Cardiac muscle cell (in vitro differentiated cells and primary cell): ENCODE data around the gene EDA. TPM values are rescaled to one million over a fixed set of nuclear protein-coding genes. Genes with fewer than 3 reads are reported as not detected.

Experiments
- DNase-seq, 2 donors: peaks; one replicate each; pipeline versions ENCODE4 v3.0.0 to v3.0.0-alpha.2; 2010 to 2017; ENCODE audit warnings: low read depth in 1 of 2, low spot score in 1 of 2
- H3K27ac ChIP-seq: fragments of 200-600 bp; sonication (generic); 2 replicates; pipeline ENCODE4 v1.5.1; 2016
- H3K27me3 ChIP-seq: fragments of 200-600 bp; sonication (generic); 2 replicates; pipeline ENCODE4 v1.6.0; 2016; ENCODE audit warnings: control low read depth
- H3K36me3 ChIP-seq: fragments of 200-600 bp; sonication (generic); 2 replicates; pipeline ENCODE4 v1.5.1; 2016; ENCODE audit warnings: control low read depth
- H3K4me1 ChIP-seq: fragments of 200-600 bp; sonication (generic); 2 replicates; pipeline ENCODE4 v1.8.1; 2017; ENCODE audit warnings: low read depth, mild to moderate bottlenecking, mixed run types
- H3K4me3 ChIP-seq: fragments of 200-600 bp; sonication (generic); 2 replicates; pipeline ENCODE4 v1.5.1; 2016; ENCODE audit warnings: mild to moderate bottlenecking
- H3K9me3 ChIP-seq: fragments of 200-600 bp; sonication (generic); 2 replicates; pipeline ENCODE4 v1.5.1; 2017; ENCODE audit warnings: low read depth, mild to moderate bottlenecking, control low read depth
- CTCF ChIP-seq: IDR thresholded peaks from 2 replicates; pipeline ENCODE4 v1.5.1; 2012; ENCODE audit warnings: low read depth, mild to moderate bottlenecking, low read length
- polyA plus RNA-seq: library from polyadenylated mRNA; unstranded; fragments of >200 nt; fragmentation: Nextera tagmentation; extraction: Ambion mirVana; gene quantifications from 2 replicates; pipeline ENCODE4 v1.2.1, GENCODE V29; 2016
- total RNA-seq: library from RNA; depleted of rRNA; stranded (reverse); fragments of >200 nt; gene quantifications from 2 replicates; pipeline ENCODE4 v1.2.3, GENCODE V29; 2016

The EDA gene
- total and polyA plus RNA-seq, 2 experiments from 2014 or later = 0.56 to 2.7 TPM

GRCh38 chrX:69605521-69605920 is 10.4 kb upstream of the EDA start:
- no peak for DNase-seq
- Histone ChIP-seq H3K27me3 (no peaks in the 10 kb centered on the region), H3K4me3 (no peak overlapping the region), H3K9me3 (no peaks in the 10 kb centered on the region), H3K36me3 (no peaks in the 10 kb centered on the region), H3K27ac (no peak overlapping the region), H3K4me1 (peaks cover 4% of the 10 kb centered on the region)
- no peak for TF ChIP-seq CTCF

DNA sequence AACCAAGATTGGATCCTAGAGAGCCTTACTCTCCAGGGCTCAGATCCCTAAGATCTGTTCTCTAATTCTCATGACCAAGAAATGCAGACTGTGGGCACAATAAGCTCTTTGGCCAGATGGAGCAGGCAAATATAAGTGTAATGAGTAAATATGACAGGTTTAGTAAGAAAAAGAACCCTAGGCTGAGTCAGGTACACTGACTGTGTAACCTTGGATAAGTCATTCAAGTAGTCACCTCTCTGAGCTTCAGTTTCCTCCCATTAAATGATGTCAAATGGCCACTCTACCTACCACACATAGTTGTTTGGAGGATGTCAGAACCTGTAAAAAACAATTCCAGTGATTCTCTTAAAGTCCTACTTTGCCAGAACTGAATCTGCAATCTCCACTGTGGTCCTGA is 8.3 kb upstream of the EDA start:
- H3K4me1 ChIP-seq = peaks cover 4% of the 10 kb centered on the region
- TF ChIP-seq CTCF = no peak

GRCh38 chrX:69613946-69614345 is 2.0 kb upstream of the EDA start:
- H3K27me3 ChIP-seq = peaks cover 18% of the 10 kb centered on the region
- H3K36me3 ChIP-seq = no peaks in the 10 kb centered on the region
- no peak overlapping the region for H3K27ac ChIP-seq
- no peaks in the 10 kb centered on the region for H3K4me1 ChIP-seq
- TF ChIP-seq CTCF = no peak
- DNase-seq = no peak
- no peaks in the 10 kb centered on the region for H3K9me3 ChIP-seq
- H3K4me3 ChIP-seq = no peak overlapping the region

More for the DNA sequence above, 8.3 kb upstream of the EDA start:
- Histone ChIP-seq H3K4me3 (no peak overlapping the region), H3K9me3 (no peaks in the 10 kb centered on the region), H3K36me3 (no peaks in the 10 kb centered on the region), H3K27ac (no peak overlapping the region), H3K27me3 (no peaks in the 10 kb centered on the region)
- no peak for DNase-seq

DNA sequence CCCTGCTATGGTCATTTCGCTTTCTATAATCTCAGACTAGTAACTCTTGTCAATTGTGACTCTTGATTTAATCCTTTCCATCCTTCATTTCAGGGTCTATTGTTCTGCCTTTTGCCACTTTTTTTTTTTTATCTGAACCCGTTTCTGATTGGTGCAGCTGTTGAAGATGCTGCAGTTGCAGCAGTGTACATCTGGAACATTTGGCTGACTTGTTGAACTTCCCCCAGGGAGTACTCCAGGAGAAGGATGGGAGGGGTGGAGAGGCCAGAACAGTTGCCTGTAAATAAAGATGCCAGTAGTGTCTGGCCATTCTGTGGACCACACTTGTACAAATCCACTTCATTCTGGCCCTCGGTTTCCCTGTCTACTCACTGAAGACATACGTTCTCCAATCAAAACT is 1.0 kb upstream of the EDA start:
- no peak for TF ChIP-seq CTCF
- Histone ChIP-seq H3K4me1 (no peaks in the 10 kb centered on the region), H3K4me3 (no peak overlapping the region), H3K27ac (no peak overlapping the region), H3K27me3 (peaks cover 18% of the 10 kb centered on the region), H3K36me3 (no peaks in the 10 kb centered on the region), H3K9me3 (no peaks in the 10 kb centered on the region)
- peak in 1 of 2 donors; percentile 56 for DNase-seq

- no peak overlapping the region for H3K27ac ChIP-seq
- TF ChIP-seq CTCF = no peak
- peak overlapping the region; percentile 17 for H3K4me3 ChIP-seq
- DNase-seq = no peak
- peaks cover 18% of the 10 kb centered on the region for H3K27me3 ChIP-seq
- H3K4me1 ChIP-seq = no peaks in the 10 kb centered on the region
- no peaks in the 10 kb centered on the region for H3K36me3 ChIP-seq
- H3K9me3 ChIP-seq = no peaks in the 10 kb centered on the region
These were observed 571 bp upstream of the EDA start for GRCh38 chrX:69615342-69615741.
